K562 (cell line): Measurements from ENCODE around the gene DMAC2. TPM values are rescaled to one million over a fixed set of nuclear protein-coding genes. Genes with fewer than 3 reads are reported as not detected.
A peak's percentile ranks its signal among the peaks of the same experiment; 100 is the strongest.

Source experiments
- ATAC-seq: fragments of 200-7000 bp; cut with Tn5 transposase; 3 replicates; pipeline ENCODE4 v1.9.1; 2020; ENCODE audit warnings: moderate library complexity
- BruUV-seq: library from RNA; stranded (reverse); fragments of 400-500 nt; replicated peaks from 2 replicates; lab custom pipeline; 2021; lab: Mats Ljungman, UMichigan
- CTCF ChIA-PET: fragments of 300-600 bp; formaldehyde crosslinking; extraction: SDS; loops from one replicate; lab custom pipeline; 2021; ENCODE audit warnings: low intra/inter-chr PET ratio; lab: Yijun Ruan, JAX
- POLR2A ChIA-PET: fragments of 300-600, 350-650 bp; sonication (Branson Sonifier 250); formaldehyde crosslinking; extraction: SDS; loops from one replicate; lab custom pipeline; 2021; ENCODE audit warnings: antibody characterized with exemption, inconsistent platforms; lab: Yijun Ruan, JAX
- DNase-seq, 4 experiments: peaks; one replicate each; pipeline versions ENCODE4 v3.0.0 to v3.0.0-alpha.2; 2011 to 2018; ENCODE audit warnings: low spot score in 3 of 4, mixed read lengths in 3 of 4; ENCODE audit errors: extremely low read depth in 1 of 4
- FAIRE-seq: peaks from 2 replicates; lab custom pipeline; 2011; peaks lifted over from hg19 to GRCh38; lab: Jason Lieb, UNC
- H2AFZ ChIP-seq: 2 replicates; pipeline ENCODE4 v1.6.0; 2011; ENCODE audit warnings: low read depth, low read length, control low read depth, inconsistent platforms
- H3K27ac ChIP-seq: fragments of 200-600 bp; 3 replicates; pipeline ENCODE4 v1.8.0; 2011; ENCODE audit warnings: low read depth, mild to moderate bottlenecking, control low read depth, inconsistent platforms, low read length, moderate library complexity, mixed read lengths; ENCODE audit errors: extremely low read depth
- H3K27me3 ChIP-seq, 2 experiments: fragments of 300-600 bp in 1 of 2; 2 replicates in 1 of 2; 3 replicates in 1 of 2; pipeline versions ENCODE4 v1.6.0 to v1.8.0; 2011; ENCODE audit warnings: inconsistent platforms in 2 of 2, low read length in 2 of 2, mild to moderate bottlenecking in 1 of 2, mixed read lengths in 1 of 2, moderate library complexity in 1 of 2; ENCODE audit not compliant: control insufficient read depth in 2 of 2, insufficient read depth in 2 of 2
- H3K36me3 ChIP-seq: fragments of 300-600 bp; 3 replicates; pipeline ENCODE4 v1.8.0; 2011; ENCODE audit warnings: mild to moderate bottlenecking, low read length, inconsistent platforms; ENCODE audit not compliant: control insufficient read depth, insufficient read depth
- H3K4me1 ChIP-seq, 2 experiments: fragments of 200-600 bp in 1 of 2; replicated peaks in 1 of 2; 2 replicates in 1 of 2; 3 replicates in 1 of 2; pipeline versions ENCODE4 v1.5.1 to v1.8.0; 2011; ENCODE audit warnings: inconsistent platforms in 2 of 2, low read length in 2 of 2, mild to moderate bottlenecking in 1 of 2, mixed read lengths in 1 of 2, moderate library complexity in 1 of 2; ENCODE audit not compliant: control insufficient read depth in 2 of 2, insufficient read depth in 2 of 2
- H3K4me2 ChIP-seq: 2 replicates; pipeline ENCODE4 v1.6.1; 2011; ENCODE audit warnings: low read length, control low read depth, inconsistent platforms, mixed read lengths; ENCODE audit not compliant: insufficient read depth
- H3K4me3 ChIP-seq: fragments of 200-600 bp; sonication (generic), shearing (Covaris generic); 2 replicates; pipeline ENCODE4 v1.5.1; 2016; ENCODE audit warnings: control low read depth, inconsistent platforms
- H3K79me2 ChIP-seq: fragments of 200-600 bp; 3 replicates; pipeline ENCODE4 v1.8.0; 2011; ENCODE audit warnings: low read length, inconsistent platforms; ENCODE audit not compliant: control insufficient read depth, insufficient read depth
- H3K9ac ChIP-seq, 2 experiments: 2 replicates each; pipeline versions ENCODE4 v1.6.0 to v1.6.1; 2011; ENCODE audit warnings: low read depth in 2 of 2, low read length in 2 of 2, control low read depth in 1 of 2, inconsistent platforms in 1 of 2, mild to moderate bottlenecking in 1 of 2, mixed read lengths in 1 of 2; ENCODE audit not compliant: insufficient read depth in 1 of 2
- H3K9me1 ChIP-seq: one replicate; pipeline ENCODE4 v1.6.0; 2011; ENCODE audit warnings: inconsistent platforms, mild to moderate bottlenecking, low read length, moderate library complexity; ENCODE audit not compliant: control insufficient read depth, insufficient read depth
- H3K9me3 ChIP-seq: replicated peaks from 2 replicates; pipeline ENCODE4 v1.5.1; 2011; ENCODE audit warnings: low read depth, low read length, inconsistent platforms; ENCODE audit not compliant: control insufficient read depth, insufficient read depth
- H4K20me1 ChIP-seq: replicated peaks from 2 replicates; pipeline ENCODE4 v1.6.1; 2011; ENCODE audit warnings: low read length, inconsistent platforms, mixed read lengths; ENCODE audit not compliant: control insufficient read depth, insufficient read depth
- ASH1L ChIP-seq: fragments of 450-650 bp; IDR thresholded peaks from 2 replicates; pipeline ENCODE4 v1.6.1; 2018; ENCODE audit warnings: borderline replicate concordance, mild to moderate bottlenecking, low read depth; ENCODE audit not compliant: partially characterized antibody
- BRD9 ChIP-seq: fragments of 450-650 bp; IDR thresholded peaks from 2 replicates; pipeline ENCODE4 v1.6.1; 2018; ENCODE audit warnings: low read depth; ENCODE audit not compliant: partially characterized antibody
- CUX1 ChIP-seq: fragments of 200-800 bp; sonication (Bioruptor generic); IDR thresholded peaks from 2 replicates; pipeline ENCODE4 v1.6.1; 2016; ENCODE audit warnings: missing genetic modification characterization, missing compliant biosample characterization
- E2F6 ChIP-seq, 2 experiments: IDR thresholded peaks; 2 replicates each; pipeline ENCODE4 v1.6.1; 2011; ENCODE audit warnings: borderline replicate concordance in 1 of 2, control low read depth in 1 of 2, low read depth in 1 of 2, low read length in 1 of 2, mild to moderate bottlenecking in 1 of 2, mixed read lengths in 1 of 2, moderate library complexity in 1 of 2; ENCODE audit not compliant: insufficient read depth in 1 of 2, insufficient read length in 1 of 2, poor library complexity in 1 of 2, severe bottlenecking in 1 of 2; ENCODE audit errors: extremely low read depth in 1 of 2
- ESRRA ChIP-seq: fragments of 450-650 bp; IDR thresholded peaks from 2 replicates; pipeline ENCODE4 v1.6.1; 2014; ENCODE audit warnings: low read depth, mild to moderate bottlenecking, moderate library complexity, borderline replicate concordance
- HDAC2 ChIP-seq: fragments of 450-650 bp; IDR thresholded peaks from 2 replicates; pipeline ENCODE4 v1.6.1; 2016; ENCODE audit warnings: mild to moderate bottlenecking
- MTA3 ChIP-seq: fragments of 450-650 bp; formaldehyde crosslinking; IDR thresholded peaks from 2 replicates; pipeline ENCODE4 v1.6.1; 2017; ENCODE audit warnings: mild to moderate bottlenecking, borderline replicate concordance
- PKNOX1 ChIP-seq: fragments of 450-650 bp; IDR thresholded peaks from 2 replicates; pipeline ENCODE4 v1.6.1; 2016
- TRIM28 ChIP-seq: fragments of 450-650 bp; IDR thresholded peaks from 2 replicates; pipeline ENCODE4 v1.6.1; 2017
- ZBTB9 ChIP-seq: fragments of 450-650 bp; formaldehyde crosslinking; IDR thresholded peaks from 2 replicates; pipeline ENCODE4 v1.4.0; 2020; ENCODE audit warnings: mild to moderate bottlenecking, moderate library complexity
- ZNF76 ChIP-seq: fragments of 250-450 bp; sonication (Bioruptor Pico); IDR thresholded peaks from 2 replicates; pipeline ENCODE4 v1.4.0; 2020; ENCODE audit warnings: mild to moderate bottlenecking, moderate library complexity, borderline replicate concordance
- WGBS: fragments of 100-300 bp; shearing (Covaris generic); methylation state at CpG from one replicate; pipeline ENCODE4 v1.1.6; 2016; ENCODE audit warnings: low coverage, mixed read lengths; ENCODE audit not compliant: insufficient coverage; ENCODE audit errors: missing lambda C conversion rate; 5-methylcytosine and 5-hydroxymethylcytosine counted together
- in situ Hi-C: fragments of 300-500 bp; cut with MboI; formaldehyde crosslinking; loops from 4 replicates; pipeline ENCODE4 v1.15.0; 2018; ENCODE audit warnings: inconsistent platforms, mixed read lengths
- intact Hi-C: fragments of 100-400 bp; cut with micrococcal nuclease; formaldehyde crosslinking; loops from 2 replicates; pipeline ENCODE4 v1.14.2; 2022
- polyA plus RNA-seq, 8 experiments: library from polyadenylated mRNA; depleted of rRNA in 4 of 8; stranded (reverse) in 5 of 8; unstranded in 3 of 8; fragments of >200 nt; fragmentation: Nextera tagmentation in 2 of 8; fragmentation: Illumina TruSeq in 1 of 8; extraction: Ambion mirVana in 2 of 8; extraction: Trizol in 1 of 8; gene quantifications; 2 replicates each; pipeline versions ENCODE4 v1.2.1 to v1.2.3, GENCODE V29; 2011 to 2014; ENCODE audit warnings: inconsistent platforms in 1 of 8, missing spikeins in 1 of 8
- total RNA-seq, 7 experiments: library from RNA; depleted of rRNA in 6 of 7; stranded (reverse); fragments of >200 nt in 6 of 7; fragmentation: Illumina TruSeq in 2 of 7; extraction: Trizol in 2 of 7; gene quantifications; 2 replicates each; pipeline versions ENCODE4 v1.2.1 to v1.2.3, GENCODE V29; 2011 to 2021; ENCODE audit warnings: low replicate concordance in 1 of 7

DMAC2 gene
- total and polyA plus RNA-seq, 9 of the 15 experiments (the other 6 are each of a cell fraction or from before 2014, with no cell fraction given): 12.9 to 61.2 (median 43.1) TPM

- ATAC-seq (peak; percentile 37), FAIRE-seq (peak; percentile 70), DNase-seq (peak; percentile 61 to 74 (median 72))
- peaks cover 8% of the 10 kb centered on the region; the same call in 2 of the 3 replicates for H3K79me2 ChIP-seq
- no peaks in the 10 kb centered on the region; the same call in 1 of the 2 replicates for H4K20me1 ChIP-seq
- in situ Hi-C loops: no loop called here
- BruUV-seq: no TSS peak
- peak overlapping the region; percentile 85 for H3K4me2 ChIP-seq
- H3K4me1 ChIP-seq: peaks cover 23 to 59% of the 10 kb centered on the region in 2 experiments
- H3K9me3 ChIP-seq: no peaks in the 10 kb centered on the region
- POLR2A ChIA-PET: interaction anchor here (0.6 to 3.3 kb wide), 4 partner anchors 9 to 34 kb away, joined by 3 to 15 read pairs (median 8); partner anchors contain the start of gene DMAC2
- H3K27me3 ChIP-seq: no peaks in the 10 kb centered on the region
- intact Hi-C loops: no loop called here
- H3K9ac ChIP-seq: peak overlapping the region; percentile 63 to 85
- WGBS: 2% methylated on average over 14 of the region's 23 CpGs
- H2AFZ ChIP-seq: peak overlapping the region; percentile 83
- no peaks in the 10 kb centered on the region for H3K9me1 ChIP-seq
- H3K4me3 ChIP-seq: peak overlapping the region; percentile 35
- peak overlapping the region; percentile 79 for H3K27ac ChIP-seq
- H3K36me3 ChIP-seq: peaks cover 44% of the 10 kb centered on the region
- CTCF ChIA-PET: no interaction called here
- TF ChIP-seq ASH1L (no peak), TRIM28 (0 out of 2 replicates have a peak, but pooled peaks have one; percentile 27), ZBTB9 (CRISPR knock-in tag) (peak; percentile 19; the same call in 1 of the 2 replicates), HDAC2 (peak; percentile 69; the same call in 1 of the 2 replicates), CUX1 (CRISPR knock-in tag) (no peak), BRD9 (peak; percentile 77), PKNOX1 (peak; percentile 32), ESRRA (peak; percentile 37; the same call in 1 of the 2 replicates), MTA3 (peak; percentile 53; the same call in 1 of the 2 replicates), ZNF76 (CRISPR knock-in tag) (no peak), E2F6 (IDR thresholded peaks at IDR 0.05; ENCODE audit: borderline replicate concordance in 1 of 2, extremely low read depth in 1 of 2, insufficient read depth in 1 of 2, insufficient read length in 1 of 2, low read depth in 1 of 2, low read length in 1 of 2, poor library complexity in 1 of 2, severe bottlenecking in 1 of 2) (peak; percentile 57 to 79)
Measured at GRCh38 chr19:41427647-41428480, 11.8 kb downstream of the DMAC2 start.
